B cell (primary cell): ENCODE results near the gene EPB41L5.
"Not testable (repeated sequence)": the region's sequence is repeated elsewhere in the genome, so short reads cannot be mapped to it uniquely, and the experiment has no call there.

Source experiments
- EZH2 ChIP-seq: IDR thresholded peaks from 2 replicates; pipeline ENCODE4 v1.6.1; 2012; ENCODE audit warnings: borderline replicate concordance, low read depth, mild to moderate bottlenecking, moderate library complexity, low read length; ENCODE audit not compliant: insufficient read depth, poor library complexity, severe bottlenecking
- TF ChIP-seq, protein P1 (sequence below): fragments of 200-600 bp; IDR thresholded peaks from one replicate; pipeline ENCODE4 v1.8.0; 2022; ENCODE audit warnings: antibody characterized with exemption, mild to moderate bottlenecking

DNA sequence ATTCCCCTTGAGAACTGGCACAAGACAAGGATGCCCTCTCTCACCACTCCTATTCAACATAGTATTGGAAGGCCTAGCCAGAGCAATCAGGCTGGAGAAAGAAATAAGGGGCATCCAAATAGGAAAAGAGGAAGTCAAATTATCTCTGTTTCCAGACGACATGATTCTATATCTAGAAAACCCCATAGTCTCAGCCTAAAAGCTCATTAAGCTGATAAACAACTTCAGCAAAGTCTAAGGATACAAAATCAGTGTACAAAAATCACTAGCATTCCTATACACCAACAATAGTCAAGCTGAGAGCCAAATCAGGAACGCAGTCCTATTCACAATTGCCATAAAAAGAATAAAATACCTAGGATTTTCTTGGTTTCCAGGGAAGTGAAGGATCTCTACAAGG is 145.8 kb downstream of the EPB41L5 start:
- TF ChIP-seq, protein P1, sequence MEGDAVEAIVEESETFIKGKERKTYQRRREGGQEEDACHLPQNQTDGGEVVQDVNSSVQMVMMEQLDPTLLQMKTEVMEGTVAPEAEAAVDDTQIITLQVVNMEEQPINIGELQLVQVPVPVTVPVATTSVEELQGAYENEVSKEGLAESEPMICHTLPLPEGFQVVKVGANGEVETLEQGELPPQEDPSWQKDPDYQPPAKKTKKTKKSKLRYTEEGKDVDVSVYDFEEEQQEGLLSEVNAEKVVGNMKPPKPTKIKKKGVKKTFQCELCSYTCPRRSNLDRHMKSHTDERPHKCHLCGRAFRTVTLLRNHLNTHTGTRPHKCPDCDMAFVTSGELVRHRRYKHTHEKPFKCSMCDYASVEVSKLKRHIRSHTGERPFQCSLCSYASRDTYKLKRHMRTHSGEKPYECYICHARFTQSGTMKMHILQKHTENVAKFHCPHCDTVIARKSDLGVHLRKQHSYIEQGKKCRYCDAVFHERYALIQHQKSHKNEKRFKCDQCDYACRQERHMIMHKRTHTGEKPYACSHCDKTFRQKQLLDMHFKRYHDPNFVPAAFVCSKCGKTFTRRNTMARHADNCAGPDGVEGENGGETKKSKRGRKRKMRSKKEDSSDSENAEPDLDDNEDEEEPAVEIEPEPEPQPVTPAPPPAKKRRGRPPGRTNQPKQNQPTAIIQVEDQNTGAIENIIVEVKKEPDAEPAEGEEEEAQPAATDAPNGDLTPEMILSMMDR: not testable (repeated sequence)
- not testable (repeated sequence) for TF ChIP-seq EZH2
